Peyer's patch (tissue), 4 donors: ENCODE results near the gene ITK. TPM values are rescaled to one million over a fixed set of nuclear protein-coding genes. Genes with fewer than 3 reads are reported as not detected.

Experiments used
- DNase-seq, 3 donors: peaks; one replicate each; pipeline ENCODE4 v3.0.0-alpha.2; 2017 to 2019
- H3K27ac ChIP-seq, 4 donors: fragments of 200-600 bp; sonication (generic); one replicate each; pipeline ENCODE4 v1.5.1; 2016 to 2019
- H3K27me3 ChIP-seq, 2 donors: fragments of 200-600 bp; sonication (generic); one replicate each; pipeline ENCODE4 v1.5.1; 2019
- H3K36me3 ChIP-seq, 3 donors: fragments of 200-600 bp; sonication (generic); one replicate each; pipeline ENCODE4 v1.5.1; 2016 to 2019
- H3K4me1 ChIP-seq, 4 donors: fragments of 200-600 bp; sonication (generic); one replicate each; pipeline ENCODE4 v1.5.1; 2016 to 2019
- H3K4me3 ChIP-seq, 4 donors: fragments of 200-600 bp; sonication (generic); 1 replicate in 3 of 4; 2 replicates in 1 of 4; pipeline ENCODE4 v1.5.1; 2016 to 2019; ENCODE audit warnings: mild to moderate bottlenecking in 1 of 4
- H3K9me3 ChIP-seq, 4 donors: fragments of 200-600 bp; sonication (generic); one replicate each; pipeline ENCODE4 v1.5.1; 2016 to 2019; ENCODE audit warnings: mild to moderate bottlenecking in 1 of 4
- CTCF ChIP-seq, 6 experiments: fragments of 450-650 bp in 4 of 6; fragments of 200-600 bp in 2 of 6; sonication (generic) in 1 of 6; IDR thresholded peaks; one replicate each; pipeline ENCODE4 v1.5.1; 2017 to 2019; ENCODE audit warnings: antibody characterized with exemption in 6 of 6, mild to moderate bottlenecking in 3 of 6, moderate library complexity in 1 of 6
- POLR2A ChIP-seq, 2 donors: fragments of 450-650 bp; IDR thresholded peaks; one replicate each; pipeline ENCODE4 v1.5.1; 2017; ENCODE audit warnings: antibody characterized with exemption in 2 of 2, mild to moderate bottlenecking in 2 of 2, moderate library complexity in 2 of 2
- total RNA-seq, 4 donors: library from RNA; depleted of rRNA; stranded (reverse); fragments of >200 nt; gene quantifications; one replicate each; pipeline ENCODE4 v1.1.0, GENCODE V29; 2016

Gene ITK
- total RNA-seq, 4 donors from 2014 or later = 6.7 to 16.5 (median 6.9) TPM

GRCh38 chr5:157196045-157196444, 15.4 kb downstream of the ITK start:
- peak overlapping the region in 3 of 4 donors; percentile 27 to 69 (median 32) for H3K27ac ChIP-seq
- H3K4me1 ChIP-seq = no peaks in the 10 kb centered on the region
- no peaks in the 10 kb centered on the region for H3K27me3 ChIP-seq
- DNase-seq = no peak
- TF ChIP-seq CTCF (IDR thresholded peaks at IDR 0.05) = no peak
- TF ChIP-seq POLR2A (IDR thresholded peaks at IDR 0.05) = no peak
- H3K9me3 ChIP-seq = no peaks in the 10 kb centered on the region
- no peak overlapping the region for H3K4me3 ChIP-seq
- H3K36me3 ChIP-seq = no peaks in the 10 kb centered on the region

- Histone ChIP-seq H3K27ac (peak overlapping the region in 2 of 4 donors; percentile 46 to 69), H3K27me3 (no peaks in the 10 kb centered on the region), H3K36me3 (no peaks in the 10 kb centered on the region), H3K4me1 (no peaks in the 10 kb centered on the region), H3K4me3 (no peak overlapping the region), H3K9me3 (no peaks in the 10 kb centered on the region)
- no peak for DNase-seq
- TF ChIP-seq POLR2A (IDR thresholded peaks at IDR 0.05) = no peak
- TF ChIP-seq CTCF (IDR thresholded peaks at IDR 0.05) = no peak
Measured at GRCh38 chr5:157197086-157197485, 16.4 kb downstream of the ITK start.

- peak overlapping the region in 1 of 4 donors; percentile 39 for H3K27ac ChIP-seq
Measured at GRCh38 chr5:157198277-157198986, 17.8 kb downstream of the ITK start.

GRCh38 chr5:157201857-157202256, 21.2 kb downstream of the ITK start:
- no peak overlapping the region for H3K4me3 ChIP-seq
- no peak for DNase-seq

More at GRCh38 chr5:157198277-157198986, 17.8 kb downstream of the ITK start:
- Histone ChIP-seq H3K36me3 (no peaks in the 10 kb centered on the region), H3K27me3 (no peaks in the 10 kb centered on the region), H3K4me3 (no peak overlapping the region), H3K9me3 (no peaks in the 10 kb centered on the region), H3K4me1 (no peaks in the 10 kb centered on the region)
- TF ChIP-seq CTCF (IDR thresholded peaks at IDR 0.05) (no peak), POLR2A (IDR thresholded peaks at IDR 0.05) (no peak)
- DNase-seq = peak in 2 of 3 donors; percentile 44 to 66

GRCh38 chr5:157203417-157203816, 22.8 kb downstream of the ITK start:
- Histone ChIP-seq H3K4me1 (no peaks in the 10 kb centered on the region), H3K27me3 (no peaks in the 10 kb centered on the region), H3K27ac (peak overlapping the region in 2 of 4 donors; percentile 3 to 50), H3K4me3 (no peak overlapping the region), H3K36me3 (no peaks in the 10 kb centered on the region), H3K9me3 (no peaks in the 10 kb centered on the region)
- TF ChIP-seq CTCF (IDR thresholded peaks at IDR 0.05) (no peak), POLR2A (IDR thresholded peaks at IDR 0.05) (no peak)
- DNase-seq = no peak

More at GRCh38 chr5:157201857-157202256, 21.2 kb downstream of the ITK start:
- H3K36me3 ChIP-seq = no peaks in the 10 kb centered on the region
- no peaks in the 10 kb centered on the region for H3K9me3 ChIP-seq
- peak overlapping the region in 1 of 4 donors; percentile 8 for H3K27ac ChIP-seq
- no peaks in the 10 kb centered on the region for H3K27me3 ChIP-seq
- H3K4me1 ChIP-seq = no peaks in the 10 kb centered on the region
- TF ChIP-seq CTCF (IDR thresholded peaks at IDR 0.05) (no peak), POLR2A (IDR thresholded peaks at IDR 0.05) (no peak)
